Cardiac fibroblast (primary cell): ENCODE results near the gene AREL1.
"Not testable (repeated sequence)": the region's sequence is repeated elsewhere in the genome, so short reads cannot be mapped to it uniquely, and the experiment has no call there.

Experiments used
- DNase-seq, 2 donors: peaks; one replicate each; pipeline versions ENCODE4 v3.0.0 to v3.0.0-alpha.2; 2010; ENCODE audit warnings: low read depth in 2 of 2
- H3K4me3 ChIP-seq, 2 donors: replicated peaks in 1 of 2; 1 replicate in 1 of 2; 2 replicates in 1 of 2; pipeline ENCODE4 v1.5.1; 2011; ENCODE audit warnings: low read depth in 2 of 2, low read length in 2 of 2, mild to moderate bottlenecking in 2 of 2, moderate library complexity in 1 of 2
- CTCF ChIP-seq: IDR thresholded peaks from one replicate; pipeline ENCODE4 v1.5.1; 2011; ENCODE audit warnings: low read depth, mild to moderate bottlenecking, low read length, inconsistent platforms

Gene AREL1, protein sequence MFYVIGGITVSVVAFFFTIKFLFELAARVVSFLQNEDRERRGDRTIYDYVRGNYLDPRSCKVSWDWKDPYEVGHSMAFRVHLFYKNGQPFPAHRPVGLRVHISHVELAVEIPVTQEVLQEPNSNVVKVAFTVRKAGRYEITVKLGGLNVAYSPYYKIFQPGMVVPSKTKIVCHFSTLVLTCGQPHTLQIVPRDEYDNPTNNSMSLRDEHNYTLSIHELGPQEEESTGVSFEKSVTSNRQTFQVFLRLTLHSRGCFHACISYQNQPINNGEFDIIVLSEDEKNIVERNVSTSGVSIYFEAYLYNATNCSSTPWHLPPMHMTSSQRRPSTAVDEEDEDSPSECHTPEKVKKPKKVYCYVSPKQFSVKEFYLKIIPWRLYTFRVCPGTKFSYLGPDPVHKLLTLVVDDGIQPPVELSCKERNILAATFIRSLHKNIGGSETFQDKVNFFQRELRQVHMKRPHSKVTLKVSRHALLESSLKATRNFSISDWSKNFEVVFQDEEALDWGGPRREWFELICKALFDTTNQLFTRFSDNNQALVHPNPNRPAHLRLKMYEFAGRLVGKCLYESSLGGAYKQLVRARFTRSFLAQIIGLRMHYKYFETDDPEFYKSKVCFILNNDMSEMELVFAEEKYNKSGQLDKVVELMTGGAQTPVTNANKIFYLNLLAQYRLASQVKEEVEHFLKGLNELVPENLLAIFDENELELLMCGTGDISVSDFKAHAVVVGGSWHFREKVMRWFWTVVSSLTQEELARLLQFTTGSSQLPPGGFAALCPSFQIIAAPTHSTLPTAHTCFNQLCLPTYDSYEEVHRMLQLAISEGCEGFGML

DNA sequence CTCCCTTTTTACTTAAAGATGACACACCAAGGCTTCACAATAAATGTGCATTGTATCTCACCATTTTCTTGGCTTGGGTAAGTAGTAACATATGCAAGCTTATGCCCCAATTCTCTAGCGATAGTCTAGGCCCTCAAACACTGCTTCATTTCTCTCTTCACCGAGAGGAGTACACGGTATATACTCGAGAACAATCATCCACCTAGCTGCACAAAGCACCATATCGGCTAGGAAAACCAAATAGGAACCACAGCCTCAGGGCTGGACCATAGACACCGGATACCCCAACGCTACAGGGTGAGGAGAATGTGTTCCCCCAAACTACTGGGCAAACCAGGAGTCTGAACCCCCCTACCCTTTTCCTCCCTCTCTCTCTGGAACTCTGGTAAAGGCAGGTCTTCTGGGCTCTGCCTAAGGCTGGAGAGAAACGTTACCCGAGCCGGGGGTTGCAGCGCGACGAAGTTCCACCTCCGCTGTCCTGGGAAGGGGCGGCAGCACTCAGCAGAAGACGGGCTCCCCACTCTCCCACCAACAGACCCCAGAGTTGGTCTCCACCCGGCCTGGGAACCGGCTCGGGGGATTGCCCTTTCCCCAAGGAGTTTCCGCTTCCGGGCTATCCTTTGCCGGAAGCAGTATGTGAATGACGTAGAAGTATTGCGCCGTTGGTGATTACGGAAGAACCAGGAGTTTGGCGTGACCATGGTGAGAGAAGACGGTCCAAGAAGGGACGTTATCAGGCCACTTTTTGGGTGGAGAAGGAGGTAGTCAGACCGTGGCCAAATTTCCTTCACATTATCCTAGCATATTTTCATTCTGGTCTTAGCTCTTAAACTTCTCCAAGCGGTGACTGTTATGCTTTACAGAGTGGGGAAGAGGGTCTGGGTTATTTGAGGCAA, at the start of gene AREL1, which contains the start of gene FCF1:
Gene AREL1, minus strand, starts transcription at position 582 of the 896 bp plus-strand sequence. CDS start 27,465 bp downstream, outside the sequence.
Gene FCF1, plus strand, starts transcription at position 646 of the 896 bp plus-strand sequence. Its CDS starts 54 bp downstream, at position 700.
- no peak for TF ChIP-seq CTCF
- DNase-seq, result peak; percentile 90 to 92
- peak within 1 kb of the TSS; percentile 81 to 91 for H3K4me3 ChIP-seq

GRCh38 chr14:74758505-74758904, 45.6 kb upstream of the AREL1 start:
- DNase-seq, H3K4me3 ChIP-seq: not testable (repeated sequence)

- no peak overlapping the region for H3K4me3 ChIP-seq
- DNase-seq, result no peak
- TF ChIP-seq CTCF, result no peak
Measured at GRCh38 chr14:74756326-74756725, 43.4 kb upstream of the AREL1 start.

DNA sequence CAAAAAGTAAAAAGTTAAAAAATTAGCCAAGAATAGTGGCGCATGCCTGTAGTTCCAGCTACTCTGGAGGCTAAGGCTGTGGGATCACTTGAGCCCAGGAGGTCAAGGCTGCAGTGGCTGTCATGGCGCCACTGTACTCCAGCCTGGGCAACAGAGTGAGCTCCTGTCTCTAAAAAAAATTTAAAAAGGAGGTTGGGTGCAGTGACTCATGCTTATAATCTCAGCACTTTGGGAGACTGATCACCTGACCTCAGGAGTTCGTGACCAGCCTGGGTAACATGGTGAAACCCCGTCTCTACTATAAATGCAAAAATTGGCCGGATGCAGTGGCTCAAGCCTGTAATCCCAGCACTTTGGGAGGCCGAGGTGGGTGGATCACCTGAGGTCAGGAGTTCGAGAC, 42.0 kb upstream of the AREL1 start:
- no peak overlapping the region for H3K4me3 ChIP-seq
- DNase-seq, result no peak
- TF ChIP-seq CTCF, result no peak

- DNase-seq, result no peak
- no peak for TF ChIP-seq CTCF
- H3K4me3 ChIP-seq, result no peak overlapping the region
Measured at GRCh38 chr14:74754157-74754556, 41.3 kb upstream of the AREL1 start.

GRCh38 chr14:74747237-74747636, 34.4 kb upstream of the AREL1 start:
- no peak for TF ChIP-seq CTCF
- no peak overlapping the region for H3K4me3 ChIP-seq
- DNase-seq, result no peak
